ENCODE measurements around the gene OR8B12.

Gene OR8B12, protein sequence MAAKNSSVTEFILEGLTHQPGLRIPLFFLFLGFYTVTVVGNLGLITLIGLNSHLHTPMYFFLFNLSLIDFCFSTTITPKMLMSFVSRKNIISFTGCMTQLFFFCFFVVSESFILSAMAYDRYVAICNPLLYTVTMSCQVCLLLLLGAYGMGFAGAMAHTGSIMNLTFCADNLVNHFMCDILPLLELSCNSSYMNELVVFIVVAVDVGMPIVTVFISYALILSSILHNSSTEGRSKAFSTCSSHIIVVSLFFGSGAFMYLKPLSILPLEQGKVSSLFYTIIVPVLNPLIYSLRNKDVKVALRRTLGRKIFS

DNA sequence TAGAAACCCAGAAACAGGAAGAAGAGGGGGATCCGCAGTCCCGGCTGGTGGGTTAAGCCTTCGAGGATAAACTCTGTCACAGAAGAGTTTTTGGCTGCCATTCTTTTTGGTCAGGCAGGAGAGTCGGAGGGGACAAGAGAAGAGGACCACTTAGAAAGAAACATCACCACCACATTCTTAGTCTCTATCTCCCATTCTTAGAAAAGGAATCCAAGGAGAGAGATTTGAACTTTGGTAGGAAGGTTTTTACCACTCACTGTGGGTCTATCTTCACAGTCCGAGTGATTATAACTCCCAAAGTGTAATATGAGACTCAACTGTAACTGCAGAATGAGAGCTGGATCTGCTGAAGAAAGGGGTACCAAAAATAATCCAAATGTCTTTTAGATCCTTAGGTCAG, at the start of gene OR8B12:
Gene OR8B12, minus strand, starts transcription at position 101 of the 400 bp plus-strand sequence. Its CDS starts 0 bp downstream, at position 101.
- FAIRE-seq: no peak

DNA sequence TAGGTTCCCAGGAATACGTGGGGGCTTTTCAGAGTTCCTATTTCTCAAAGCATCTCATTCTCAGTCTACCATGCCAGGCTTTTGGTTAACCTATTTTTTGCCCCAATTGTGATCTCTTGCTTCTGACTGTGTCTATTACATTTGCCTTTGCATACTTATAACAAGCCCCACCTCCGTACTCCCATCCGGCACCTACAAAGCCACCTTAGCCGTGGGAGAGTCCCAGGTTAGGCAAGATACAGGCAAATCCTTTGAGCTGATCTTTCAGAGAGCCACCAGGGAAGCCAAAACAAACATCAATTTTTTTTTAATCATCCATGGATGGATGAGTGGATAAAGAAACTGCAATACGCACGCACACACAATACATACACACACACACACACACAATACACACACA, 49.2 kb upstream of the OR8B12 start:
- FAIRE-seq: no peak

DNA sequence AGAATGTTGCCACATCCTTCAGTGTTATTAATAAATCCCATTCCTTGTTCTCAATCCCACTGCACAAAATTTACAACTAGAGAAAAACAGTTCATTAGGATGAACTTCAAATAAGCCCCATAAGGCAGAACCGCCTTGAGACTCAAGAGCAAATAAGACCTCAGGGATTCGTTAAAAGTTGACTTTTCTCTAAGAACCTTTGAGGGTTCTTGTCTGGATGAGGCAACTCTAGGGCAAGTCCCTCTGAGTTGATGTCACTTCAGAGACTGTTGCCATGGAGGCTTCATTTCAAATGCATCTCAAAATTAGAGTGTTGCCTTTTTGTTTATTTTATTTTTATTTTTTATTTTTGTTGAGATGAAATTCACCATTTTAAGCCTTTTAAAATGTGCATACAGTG, 48.0 kb upstream of the OR8B12 start:
- FAIRE-seq: no peak

DNA sequence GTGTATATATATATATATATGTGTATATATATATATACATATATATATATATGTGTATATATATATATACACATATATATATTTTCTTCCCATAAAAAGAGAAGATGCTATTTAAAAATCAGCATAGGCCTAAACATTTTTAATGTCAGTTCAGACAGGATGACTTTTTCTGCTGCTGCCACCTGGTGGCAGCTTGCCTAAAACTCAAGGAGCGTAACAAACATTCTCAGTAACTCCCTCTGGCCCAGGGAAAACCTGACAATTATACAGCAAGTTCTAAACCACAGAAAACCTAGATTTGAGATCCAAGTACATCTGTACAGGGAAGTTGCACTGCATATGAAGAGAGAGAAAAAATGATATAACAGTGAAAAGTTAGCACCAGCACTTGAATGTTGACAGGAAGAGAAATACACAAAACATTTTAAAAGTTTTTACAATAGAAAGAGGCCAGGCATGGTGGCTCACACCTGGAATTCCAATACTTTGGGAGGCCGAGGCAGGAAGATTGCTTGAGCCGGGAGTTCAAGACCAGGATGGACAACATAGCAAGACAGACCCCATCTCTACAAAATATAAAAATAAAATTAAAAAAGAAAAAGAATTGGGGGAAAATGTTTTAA, 42.9 kb upstream of the OR8B12 start:
- no peak for FAIRE-seq

DNA sequence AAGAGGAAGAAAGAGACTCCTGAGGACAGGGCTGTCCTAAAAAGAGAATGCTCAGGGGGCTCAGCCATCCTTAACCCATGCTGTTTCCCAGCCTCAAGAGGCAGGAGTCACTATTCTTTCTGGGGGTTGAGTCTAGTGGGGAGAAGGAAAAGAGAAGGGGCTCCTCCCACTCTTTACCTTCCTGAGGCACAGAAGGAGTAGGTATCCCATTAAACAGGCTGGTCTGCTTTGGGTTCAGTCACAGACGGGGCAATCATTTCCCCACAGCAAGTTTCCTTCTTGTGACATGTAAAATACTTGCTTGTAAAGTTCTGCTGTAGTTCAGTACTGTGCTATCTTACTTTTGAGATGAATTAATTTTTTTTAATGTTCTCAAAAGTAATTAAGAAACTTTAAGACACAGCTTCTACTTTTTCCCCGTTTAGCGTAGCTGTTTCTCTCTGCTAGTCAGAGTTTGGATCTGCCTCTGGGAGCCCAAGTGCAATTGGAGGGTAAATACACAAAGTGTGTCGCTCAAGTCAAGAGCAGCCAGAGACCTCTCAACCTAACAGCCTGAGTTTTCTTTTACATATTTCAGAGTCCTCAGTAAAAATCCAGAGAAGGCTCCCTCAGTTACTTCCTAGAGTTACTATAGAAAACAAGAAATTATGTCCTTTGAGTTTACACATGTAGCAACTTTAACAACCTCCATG, 41.4 kb upstream of the OR8B12 start:
- no peak for FAIRE-seq

DNA sequence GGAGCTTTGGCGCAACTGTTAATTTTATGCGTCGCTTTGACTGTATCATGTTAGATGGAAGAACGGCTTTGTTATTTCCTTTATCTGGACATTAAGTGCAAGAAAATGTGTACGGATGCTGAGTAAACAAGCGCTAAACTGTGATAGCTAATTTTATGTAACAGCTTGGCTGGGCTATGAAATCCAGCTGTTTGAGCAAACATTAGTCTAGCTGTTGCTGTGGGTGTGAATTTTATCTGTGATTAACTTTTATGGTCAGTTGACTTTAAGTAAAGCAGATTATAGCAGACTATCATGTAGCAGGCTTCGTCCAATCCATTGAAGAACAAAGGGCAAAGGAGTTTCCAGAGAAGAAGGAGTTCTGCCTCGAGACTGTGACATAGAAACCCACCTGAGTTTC, 40.3 kb upstream of the OR8B12 start:
- no peak for FAIRE-seq

DNA sequence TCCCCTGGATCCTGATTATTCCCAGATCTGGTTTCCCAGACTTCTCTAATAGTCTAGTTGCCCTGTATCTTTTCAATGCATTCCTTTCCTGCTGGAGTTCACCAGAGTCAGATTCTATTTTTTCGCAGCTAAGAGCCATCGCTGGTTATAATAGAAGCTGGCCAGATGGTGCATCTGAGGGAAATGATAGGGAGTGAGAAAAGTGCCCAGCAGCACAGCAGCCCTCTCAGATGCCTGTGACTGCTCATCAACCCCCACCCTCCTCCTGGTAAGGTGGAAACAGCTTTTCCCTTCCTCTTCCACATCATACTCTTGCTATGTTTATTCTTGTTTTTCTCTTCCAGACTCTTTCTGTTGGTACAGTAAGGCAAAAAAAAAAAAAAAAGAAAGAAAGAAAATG, 39.1 kb upstream of the OR8B12 start:
- FAIRE-seq: no peak

DNA sequence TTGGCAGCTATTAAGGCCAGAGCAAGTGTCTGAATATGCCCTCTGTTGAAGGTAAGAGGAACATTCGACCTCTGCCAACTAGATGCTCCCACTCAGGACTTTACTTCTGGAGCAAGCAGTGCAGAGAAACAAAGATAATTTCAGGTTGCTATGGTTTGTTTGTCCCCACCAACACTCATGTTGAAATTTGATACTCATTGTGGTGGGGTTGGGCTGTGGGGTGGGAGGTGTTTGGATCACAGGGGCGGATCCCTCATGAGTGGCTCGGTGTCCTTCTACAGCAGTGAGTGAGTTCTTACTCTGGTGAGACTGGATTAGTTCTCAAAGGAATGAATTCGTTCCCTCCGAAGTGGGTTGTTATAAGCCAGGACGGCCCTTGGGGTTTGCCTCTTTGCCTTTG, 38.4 kb upstream of the OR8B12 start:
- no peak for FAIRE-seq

DNA sequence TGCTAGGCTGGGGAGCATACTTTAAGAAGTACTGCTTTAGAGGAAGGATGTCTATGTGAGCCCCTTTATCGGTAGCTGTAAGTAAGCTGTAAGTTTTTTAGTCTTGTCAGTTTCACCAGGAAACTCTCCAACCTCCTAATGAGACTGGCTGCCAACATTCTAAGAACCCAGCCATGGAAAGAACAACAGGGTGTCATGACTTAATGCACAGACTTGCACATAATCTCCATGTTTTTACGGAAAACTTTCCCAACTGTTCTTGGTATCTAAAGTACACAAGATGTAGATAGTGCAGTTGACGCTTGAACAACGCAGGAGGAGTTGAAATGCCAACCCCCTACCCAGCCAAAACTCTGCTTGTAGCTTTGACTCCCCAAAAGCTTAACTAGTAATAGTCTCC, 35.3 kb upstream of the OR8B12 start:
- no peak for FAIRE-seq

DNA sequence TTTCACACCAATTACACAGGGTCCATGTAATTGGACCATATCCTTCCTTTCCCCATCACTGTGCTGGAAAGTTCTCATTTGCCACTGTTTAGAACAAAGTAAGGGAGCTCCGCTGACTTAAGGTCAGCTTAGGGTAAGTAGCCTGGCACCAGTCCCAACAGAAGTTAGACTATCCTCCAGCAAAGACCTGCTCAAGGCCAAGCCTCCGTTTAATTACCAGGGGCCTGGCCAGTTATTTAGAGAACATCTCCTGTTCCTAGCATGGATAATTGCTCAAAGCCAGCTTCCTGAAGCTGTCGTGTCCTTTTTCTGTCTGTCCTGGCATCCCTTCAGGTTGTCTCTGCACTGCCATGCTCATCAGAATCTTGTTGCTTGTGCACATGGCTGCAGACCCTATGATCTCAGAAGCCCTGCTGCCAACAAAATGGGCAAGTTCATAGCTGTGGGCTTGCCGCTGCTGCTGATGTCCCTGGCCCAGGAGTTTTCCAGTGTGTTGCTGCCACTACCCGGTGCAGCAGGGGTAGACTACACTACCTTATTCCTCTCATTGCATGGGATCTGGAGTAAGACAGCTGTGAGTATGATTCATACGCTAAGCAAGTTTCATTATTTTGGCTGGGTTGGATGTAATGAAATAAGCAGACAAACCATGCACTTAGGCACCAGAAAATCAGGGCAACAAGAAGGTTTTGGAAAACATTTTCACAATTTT, 34.4 kb upstream of the OR8B12 start:
- FAIRE-seq: no peak

DNA sequence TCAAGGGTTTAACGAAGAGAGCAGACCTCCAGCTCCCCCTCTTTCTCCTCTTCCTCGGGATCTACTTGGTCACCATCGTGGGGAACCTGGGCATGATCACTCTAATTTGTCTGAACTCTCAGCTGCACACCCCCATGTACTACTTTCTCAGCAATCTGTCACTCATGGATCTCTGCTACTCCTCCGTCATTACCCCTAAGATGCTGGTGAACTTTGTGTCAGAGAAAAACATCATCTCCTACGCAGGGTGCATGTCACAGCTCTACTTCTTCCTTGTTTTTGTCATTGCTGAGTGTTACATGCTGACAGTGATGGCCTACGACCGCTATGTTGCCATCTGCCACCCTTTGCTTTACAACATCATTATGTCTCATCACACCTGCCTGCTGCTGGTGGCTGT, 26.7 kb upstream of the OR8B12 start:
- FAIRE-seq: no peak

DNA sequence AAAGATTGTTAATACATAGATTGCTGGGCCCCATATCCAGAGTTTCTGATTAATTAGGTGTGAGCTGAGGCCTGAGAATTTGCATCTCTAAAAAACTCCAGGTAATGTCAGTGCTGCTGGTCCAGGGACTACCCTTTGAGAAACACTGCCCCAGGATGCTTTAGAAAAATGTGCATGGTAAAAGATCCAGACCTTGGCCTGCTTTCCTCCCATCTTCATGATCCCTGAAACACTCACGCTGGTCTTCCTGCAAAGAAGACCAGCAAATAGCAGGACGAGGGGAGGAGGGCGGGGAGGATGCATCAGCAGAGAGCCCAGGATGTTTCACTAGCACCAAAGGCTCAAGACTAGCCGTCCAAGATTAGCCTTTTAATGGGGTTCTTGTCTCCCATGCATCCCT, 26.2 kb upstream of the OR8B12 start, which contains the start of gene OR8A1:
Gene OR8A1, plus strand, starts transcription at position 301 of the 400 bp plus-strand sequence. CDS start 123 bp downstream, outside the sequence.
- no peak for FAIRE-seq

DNA sequence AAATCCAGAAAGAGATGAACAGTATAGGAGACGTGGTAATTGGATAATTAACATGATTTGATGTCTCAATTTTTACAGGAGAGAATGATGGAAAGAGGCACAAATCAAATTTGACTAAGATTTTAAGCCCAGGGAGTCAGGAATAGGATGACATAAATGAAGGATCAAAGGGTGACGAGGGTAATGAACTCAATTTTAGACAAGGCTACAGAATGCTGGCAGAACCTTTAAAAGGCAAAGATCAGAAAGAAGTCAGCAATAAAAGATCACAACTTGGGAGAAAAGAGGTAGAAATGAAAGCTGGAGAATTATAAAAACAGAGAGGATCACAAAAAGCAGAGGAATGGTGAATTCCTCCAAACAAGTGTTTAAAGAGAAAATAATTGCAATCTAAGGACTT, 13.4 kb upstream of the OR8B12 start:
- FAIRE-seq: no peak

DNA sequence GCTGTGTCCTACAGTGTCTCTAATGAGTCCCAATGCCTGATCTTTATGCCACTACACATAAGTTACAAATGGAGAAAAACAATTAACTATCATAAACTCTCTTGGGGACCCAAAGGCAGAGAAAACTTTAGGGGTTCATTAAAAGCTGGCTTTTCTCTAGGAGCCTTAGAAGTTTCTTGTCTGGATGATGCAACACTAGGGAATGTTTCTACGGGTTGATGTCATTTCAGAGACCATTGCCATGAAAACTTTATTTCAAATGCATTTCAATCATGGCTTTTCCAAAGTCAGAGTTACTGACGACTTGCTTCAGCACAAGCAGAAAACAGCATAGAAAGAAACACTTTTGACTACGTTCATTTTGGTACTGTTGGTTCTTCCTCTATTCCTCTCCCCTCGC, 8.5 kb upstream of the OR8B12 start:
- no peak for FAIRE-seq

DNA sequence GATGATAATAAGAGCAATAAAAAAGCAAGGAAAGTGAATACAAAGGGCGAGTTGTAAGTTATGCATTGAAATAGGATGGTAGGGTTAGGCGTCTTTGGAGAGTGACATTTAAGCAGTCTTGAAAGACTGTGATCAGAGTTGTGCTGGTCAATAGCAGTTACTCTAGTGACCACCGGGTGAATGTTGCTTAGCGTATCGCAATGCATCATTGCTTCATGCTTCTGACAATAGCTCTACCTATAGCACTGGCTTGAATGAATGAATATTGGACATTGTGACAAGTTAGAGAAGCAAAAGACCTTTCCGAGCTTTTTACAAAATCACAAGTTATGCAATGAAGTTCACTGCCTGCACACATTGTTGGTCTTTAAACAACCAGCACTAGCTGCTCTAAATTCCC, 7.7 kb upstream of the OR8B12 start:
- FAIRE-seq: no peak

DNA sequence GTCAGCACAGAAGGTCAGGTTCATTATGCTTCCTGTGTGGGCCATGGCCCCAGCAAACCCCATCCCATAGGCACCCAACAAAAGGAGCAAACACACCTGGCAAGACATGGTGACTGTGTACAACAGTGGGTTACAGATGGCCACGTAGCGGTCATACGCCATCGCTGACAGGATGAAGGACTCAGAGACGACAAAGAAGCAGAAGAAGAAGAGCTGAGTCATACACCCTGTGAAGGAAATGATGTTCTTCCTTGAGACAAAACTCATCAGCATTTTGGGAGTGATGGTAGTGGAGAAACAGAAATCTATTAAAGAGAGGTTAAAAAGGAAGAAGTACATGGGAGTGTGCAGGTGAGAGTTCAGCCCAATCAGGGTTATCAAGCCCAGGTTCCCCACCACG, 309 bp downstream of the OR8B12 start:
- FAIRE-seq: no peak

DNA sequence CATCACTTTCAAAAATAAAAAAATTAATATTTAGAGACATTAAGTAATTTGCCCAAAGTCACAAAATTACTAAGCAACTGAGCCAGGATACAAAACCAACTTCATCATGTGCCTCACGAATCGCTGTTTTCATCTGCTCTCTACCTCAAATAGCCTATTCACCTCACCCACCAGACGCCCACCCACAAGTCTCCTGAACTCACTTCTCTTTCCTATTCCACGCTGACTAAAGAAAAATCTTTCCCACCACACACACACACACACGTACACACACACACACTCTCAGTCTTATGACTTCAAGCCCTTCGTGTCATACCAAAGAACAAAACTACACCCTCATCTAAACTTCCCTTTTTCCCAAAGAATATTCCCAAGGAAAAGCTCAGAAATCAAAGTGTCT, 2.2 kb downstream of the OR8B12 start:
- FAIRE-seq: no peak

DNA sequence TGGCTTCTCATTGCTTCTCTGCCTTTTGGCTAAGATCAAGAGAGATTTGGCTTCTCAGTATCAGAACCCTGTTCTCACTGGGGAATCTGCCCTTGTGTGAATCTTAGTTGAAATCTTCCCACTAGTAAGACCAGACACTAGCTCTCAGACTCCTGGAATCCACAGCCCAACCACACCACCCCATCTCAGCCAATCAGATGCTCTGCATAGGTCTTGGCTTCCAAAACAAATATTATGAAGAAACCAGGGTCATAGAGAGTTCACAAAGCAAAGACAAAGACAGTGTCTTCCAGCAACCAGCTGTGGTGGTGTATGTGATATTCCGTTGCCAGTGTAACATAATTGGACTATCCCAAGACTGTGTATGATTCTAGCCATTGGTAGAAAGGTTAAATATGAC, 5.4 kb downstream of the OR8B12 start:
- FAIRE-seq: no peak

DNA sequence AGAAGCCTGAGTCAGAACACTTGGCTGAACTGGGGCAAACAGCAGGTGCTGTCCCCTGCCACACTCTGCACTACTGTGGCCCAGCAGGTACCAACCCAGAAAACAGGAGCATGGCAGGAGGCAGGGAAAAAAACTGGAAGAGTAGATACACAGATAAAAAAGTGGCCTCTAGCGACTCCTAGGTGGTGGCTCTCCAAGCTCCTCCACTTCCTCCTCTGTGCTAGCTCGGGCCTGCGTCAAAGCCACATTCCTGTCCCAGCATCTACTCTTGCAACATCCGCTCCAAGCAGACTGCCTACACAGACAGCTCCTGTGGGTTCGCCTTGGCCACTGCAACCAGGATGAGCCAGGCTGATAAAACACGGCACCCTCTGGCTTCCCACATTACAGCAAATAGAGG, 6.9 kb downstream of the OR8B12 start:
- no peak for FAIRE-seq

DNA sequence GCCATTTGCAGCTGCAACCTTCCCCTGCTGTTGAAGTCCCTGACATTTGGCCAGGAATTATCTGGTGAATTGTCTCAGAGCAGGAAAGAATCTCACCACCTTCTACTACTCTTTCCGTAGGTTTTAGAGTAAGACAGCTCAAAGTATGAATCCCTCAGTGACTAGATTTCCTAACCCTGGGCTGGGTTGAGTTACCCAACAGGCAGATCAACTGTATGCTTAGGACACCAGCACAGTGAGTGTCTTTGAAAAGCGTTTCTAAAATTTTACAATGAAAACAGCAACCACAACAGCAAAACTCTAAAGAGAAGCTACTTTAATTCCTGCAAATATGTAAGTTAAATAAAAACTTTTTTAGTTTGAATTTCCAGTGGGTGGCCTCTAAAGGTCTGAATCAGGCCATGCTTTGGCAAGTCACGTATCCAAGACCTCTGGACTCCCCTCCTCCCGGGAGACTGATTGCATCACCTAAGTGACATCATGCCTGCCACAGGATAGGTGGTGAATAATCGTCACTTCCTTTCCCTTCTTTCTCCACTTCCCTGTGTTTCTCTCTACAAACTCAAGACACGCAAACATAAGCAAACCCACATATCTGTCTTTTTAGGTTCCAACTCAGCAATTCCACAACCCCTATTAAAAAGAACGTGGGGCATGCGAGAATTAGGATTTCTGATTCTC, 7.8 kb downstream of the OR8B12 start:
- no peak for FAIRE-seq

DNA sequence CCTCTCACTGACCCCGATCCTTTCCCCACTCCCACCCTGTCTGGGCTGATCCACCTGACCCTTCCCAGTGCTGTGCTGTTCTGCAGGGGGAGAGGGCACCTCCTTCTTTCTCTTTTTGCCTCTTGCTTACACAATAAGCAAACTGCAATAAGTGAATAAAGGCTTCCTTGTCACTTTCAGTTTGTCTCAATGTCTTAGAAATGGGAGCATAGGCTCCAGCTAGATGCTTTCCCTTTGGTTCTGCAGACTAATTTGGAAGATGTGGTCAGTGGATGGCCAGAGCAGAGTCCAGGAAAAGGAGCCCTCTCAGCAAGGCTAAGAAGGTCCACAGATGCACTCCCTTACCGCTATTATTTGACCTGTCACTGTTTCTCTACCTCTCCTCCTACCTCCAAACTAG, 9.4 kb downstream of the OR8B12 start:
- no peak for FAIRE-seq

DNA sequence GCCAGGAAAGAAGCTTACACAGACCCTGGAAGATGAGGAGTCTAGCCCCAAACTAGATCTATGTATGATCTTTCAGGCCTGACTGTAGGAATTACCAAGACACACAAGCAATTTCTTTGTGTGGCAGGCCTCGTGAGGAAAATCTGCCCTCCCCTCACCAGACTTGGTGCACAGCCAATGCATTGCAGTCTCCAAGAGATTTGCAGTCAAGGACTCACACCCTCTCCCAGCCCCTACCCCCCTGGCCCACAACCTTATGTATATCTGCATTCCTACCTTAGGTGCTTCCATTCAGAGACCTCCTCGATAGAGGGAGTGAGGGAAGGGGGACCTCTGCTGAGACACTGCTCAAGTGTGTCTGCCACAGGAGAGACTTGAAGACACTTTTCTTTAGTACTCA, 9.8 kb downstream of the OR8B12 start:
- no peak for FAIRE-seq

DNA sequence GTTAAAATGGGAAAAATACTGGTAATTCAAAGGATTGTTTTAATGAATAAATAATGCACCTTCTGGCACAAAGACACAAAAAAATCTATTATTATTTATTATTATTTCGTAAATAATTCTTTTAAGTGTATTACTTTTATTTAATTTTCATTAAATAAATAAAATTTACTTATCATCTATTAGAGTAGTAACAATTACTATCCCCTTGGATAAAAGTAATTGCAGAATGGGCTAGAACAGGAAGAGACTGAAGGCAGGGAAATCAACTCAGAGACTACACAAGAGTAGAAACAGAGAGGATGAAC, 23.0 kb downstream of the OR8B12 start:
- FAIRE-seq: no peak
